GM10266 (cell line): ENCODE measurements around the gene PPP2R5C.

Source experiments
- DNase-seq: peaks from one replicate; pipeline ENCODE4 v3.0.0; 2012; ENCODE audit errors: extremely low spot score
- TF ChIP-seq, protein P1 (sequence below): IDR thresholded peaks from 2 replicates; pipeline ENCODE4 v1.5.1; 2012; ENCODE audit warnings: mild to moderate bottlenecking, low read depth; ENCODE audit not compliant: control insufficient read depth, insufficient read depth; ENCODE audit errors: missing control alignments

PPP2R5C gene

GRCh38 chr14:101878211-101878821, 116.8 kb downstream of the PPP2R5C start:
- TF ChIP-seq, protein P1, sequence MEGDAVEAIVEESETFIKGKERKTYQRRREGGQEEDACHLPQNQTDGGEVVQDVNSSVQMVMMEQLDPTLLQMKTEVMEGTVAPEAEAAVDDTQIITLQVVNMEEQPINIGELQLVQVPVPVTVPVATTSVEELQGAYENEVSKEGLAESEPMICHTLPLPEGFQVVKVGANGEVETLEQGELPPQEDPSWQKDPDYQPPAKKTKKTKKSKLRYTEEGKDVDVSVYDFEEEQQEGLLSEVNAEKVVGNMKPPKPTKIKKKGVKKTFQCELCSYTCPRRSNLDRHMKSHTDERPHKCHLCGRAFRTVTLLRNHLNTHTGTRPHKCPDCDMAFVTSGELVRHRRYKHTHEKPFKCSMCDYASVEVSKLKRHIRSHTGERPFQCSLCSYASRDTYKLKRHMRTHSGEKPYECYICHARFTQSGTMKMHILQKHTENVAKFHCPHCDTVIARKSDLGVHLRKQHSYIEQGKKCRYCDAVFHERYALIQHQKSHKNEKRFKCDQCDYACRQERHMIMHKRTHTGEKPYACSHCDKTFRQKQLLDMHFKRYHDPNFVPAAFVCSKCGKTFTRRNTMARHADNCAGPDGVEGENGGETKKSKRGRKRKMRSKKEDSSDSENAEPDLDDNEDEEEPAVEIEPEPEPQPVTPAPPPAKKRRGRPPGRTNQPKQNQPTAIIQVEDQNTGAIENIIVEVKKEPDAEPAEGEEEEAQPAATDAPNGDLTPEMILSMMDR: no peak
- no peak for DNase-seq

DNA sequence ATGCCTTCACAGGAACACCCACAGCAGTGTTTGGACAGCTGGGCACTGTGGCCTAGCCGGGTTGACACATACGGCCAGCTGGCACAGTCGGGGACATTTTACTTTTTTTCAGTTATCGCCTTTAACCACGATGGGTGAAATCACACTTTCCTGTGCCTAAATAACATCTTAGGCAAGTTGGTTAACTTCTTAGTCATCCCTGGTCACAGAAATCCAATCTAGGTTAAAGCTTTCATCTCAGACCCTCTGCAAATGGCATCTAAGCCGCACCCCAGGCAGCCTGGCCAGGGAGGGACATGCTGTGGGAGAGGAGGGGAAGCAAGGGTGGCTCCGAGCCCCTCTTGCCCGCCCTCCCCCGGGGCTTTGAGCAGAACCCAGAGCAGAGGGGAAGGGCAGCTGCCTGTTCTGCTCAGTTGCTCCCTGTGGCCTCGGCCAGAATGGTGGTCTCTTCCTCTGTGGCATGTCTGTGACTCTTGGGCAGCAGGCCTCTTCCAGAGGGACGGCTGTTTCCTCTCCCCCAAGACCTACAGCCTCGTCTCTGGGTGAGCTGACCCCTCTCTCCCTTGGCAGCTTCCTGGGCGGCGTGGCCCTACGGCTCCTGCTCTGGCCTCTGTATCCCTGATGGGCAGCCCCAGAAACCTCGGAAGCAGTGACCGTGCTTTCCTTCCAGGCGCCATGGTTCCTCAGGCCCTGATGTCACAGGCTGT, 117.5 kb downstream of the PPP2R5C start:
- TF ChIP-seq, protein P1: no peak
- DNase-seq: peak; percentile 34

- TF ChIP-seq, protein P1: no peak
These were observed 118.2 kb downstream of the PPP2R5C start for GRCh38 chr14:101879529-101880336.

GRCh38 chr14:101881426-101881825, 119.9 kb downstream of the PPP2R5C start:
- TF ChIP-seq, protein P1: no peak
- no peak for DNase-seq

More at GRCh38 chr14:101879529-101880336, 118.2 kb downstream of the PPP2R5C start:
- peak; percentile 50 for DNase-seq

GRCh38 chr14:101882141-101882935, 120.8 kb downstream of the PPP2R5C start:
- TF ChIP-seq, protein P1: no peak
- no peak for DNase-seq

- DNase-seq: no peak
- TF ChIP-seq, protein P1: no peak
These were observed 122.8 kb downstream of the PPP2R5C start for GRCh38 chr14:101884089-101884933.
